ELR (cell line): ENCODE measurements around the gene BLM.
"Not testable (repeated sequence)": the region's sequence is repeated elsewhere in the genome, so short reads cannot be mapped to it uniquely, and the experiment has no call there.

Source experiments
- DNase-seq: peaks from one replicate; pipeline ENCODE4 v3.0.0-alpha.2; 2015; ENCODE audit warnings: low read depth

The BLM gene

DNA sequence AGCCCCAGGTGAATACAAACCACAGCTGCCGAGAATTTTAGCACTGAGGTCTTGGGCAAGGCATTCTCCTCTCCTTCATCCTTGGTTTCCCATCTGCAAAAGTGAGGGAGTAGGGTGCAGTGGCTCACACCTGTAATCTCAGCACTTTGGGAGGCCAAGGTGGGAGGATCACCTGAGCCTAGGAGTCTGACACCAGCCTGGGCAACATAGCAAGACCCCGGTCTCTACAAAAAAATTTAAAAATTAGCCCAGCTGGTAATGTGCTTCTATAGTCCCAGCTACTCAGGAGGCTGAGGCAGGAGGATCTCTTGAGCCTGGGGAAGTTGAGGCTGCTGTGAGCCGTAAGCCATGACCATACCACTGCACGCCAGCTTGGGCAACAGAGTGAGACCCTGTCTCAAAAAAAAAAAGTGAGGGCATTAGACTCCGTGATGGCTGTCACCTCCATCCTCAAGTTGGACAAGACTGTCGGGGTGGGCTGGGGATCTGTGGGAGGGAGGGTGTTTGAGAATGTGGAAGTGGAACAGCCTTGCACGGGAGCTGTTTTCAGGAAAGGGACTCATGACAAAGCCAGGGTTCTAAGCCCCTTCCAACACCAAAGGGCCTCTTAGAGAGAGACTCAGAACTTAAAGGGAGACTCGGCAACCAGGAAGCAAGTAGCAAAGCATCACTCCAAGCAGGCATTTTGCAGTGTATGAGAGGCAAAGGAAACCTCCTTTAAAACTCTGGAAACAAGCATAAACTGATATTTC, 105.2 kb downstream of the BLM start:
- DNase-seq: no peak

DNA sequence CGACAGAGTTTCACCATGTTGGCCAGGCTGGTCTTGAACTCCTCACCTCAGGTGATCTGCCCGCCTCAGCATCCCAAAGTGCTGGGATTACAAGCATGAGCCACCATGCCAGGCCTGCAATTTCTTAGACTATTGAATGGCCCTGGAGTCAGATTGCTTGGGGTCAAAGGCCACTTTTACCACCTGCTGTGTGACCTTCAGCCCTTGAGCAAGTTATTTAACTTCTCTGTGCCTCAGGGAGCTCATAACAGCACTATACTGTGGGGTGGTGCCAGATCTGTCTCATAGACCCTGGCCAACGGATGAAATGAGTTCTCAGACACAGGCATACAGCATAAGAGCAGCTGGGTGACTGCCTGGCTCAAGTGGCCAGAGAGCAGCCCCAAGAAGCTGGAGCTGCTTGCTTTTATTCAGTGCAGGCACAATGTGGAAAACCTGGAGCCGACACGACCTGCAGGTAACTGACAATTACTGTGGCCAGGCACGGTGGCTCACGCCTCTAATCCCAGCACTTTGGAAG, 106.4 kb downstream of the BLM start:
- no peak for DNase-seq

DNA sequence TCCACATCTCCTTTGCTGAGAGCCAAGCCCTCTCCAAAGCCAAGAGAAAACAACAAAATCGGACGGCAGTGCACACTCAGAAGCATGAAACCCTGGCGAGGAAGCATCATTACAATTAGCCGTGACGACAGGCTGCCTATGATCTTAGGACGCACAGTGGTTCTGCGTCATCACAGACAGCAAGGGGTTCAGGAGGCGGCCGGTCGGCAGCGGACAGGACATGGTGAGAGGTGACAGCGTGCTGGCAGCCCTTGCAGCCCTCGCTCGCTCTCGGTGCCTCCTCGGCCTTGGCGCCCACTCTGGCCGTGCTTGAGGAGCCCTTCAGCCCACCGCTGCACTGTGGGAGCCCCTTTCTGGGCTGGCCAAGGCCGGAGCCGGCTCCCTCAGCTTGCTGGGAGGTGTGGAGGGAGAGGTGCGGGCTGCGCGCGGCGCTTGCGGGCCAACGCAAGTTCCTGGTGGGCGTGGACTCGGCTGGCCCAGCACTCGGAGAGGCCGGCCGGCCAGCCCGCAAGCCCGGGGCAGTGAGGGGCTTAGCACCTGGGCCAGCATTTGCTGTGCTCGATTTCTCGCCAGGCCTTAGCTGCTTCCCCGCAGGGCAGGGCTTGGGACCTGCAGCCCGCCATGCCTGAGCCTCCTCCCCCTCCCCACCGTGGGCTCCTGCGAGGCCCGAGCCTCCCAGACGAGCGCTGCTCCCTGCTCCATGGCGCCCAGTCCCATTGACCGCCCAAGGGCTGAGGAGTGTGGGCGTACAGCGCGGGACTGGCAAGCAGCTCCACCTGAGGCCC, 108.2 kb downstream of the BLM start:
- not testable (repeated sequence) for DNase-seq

DNA sequence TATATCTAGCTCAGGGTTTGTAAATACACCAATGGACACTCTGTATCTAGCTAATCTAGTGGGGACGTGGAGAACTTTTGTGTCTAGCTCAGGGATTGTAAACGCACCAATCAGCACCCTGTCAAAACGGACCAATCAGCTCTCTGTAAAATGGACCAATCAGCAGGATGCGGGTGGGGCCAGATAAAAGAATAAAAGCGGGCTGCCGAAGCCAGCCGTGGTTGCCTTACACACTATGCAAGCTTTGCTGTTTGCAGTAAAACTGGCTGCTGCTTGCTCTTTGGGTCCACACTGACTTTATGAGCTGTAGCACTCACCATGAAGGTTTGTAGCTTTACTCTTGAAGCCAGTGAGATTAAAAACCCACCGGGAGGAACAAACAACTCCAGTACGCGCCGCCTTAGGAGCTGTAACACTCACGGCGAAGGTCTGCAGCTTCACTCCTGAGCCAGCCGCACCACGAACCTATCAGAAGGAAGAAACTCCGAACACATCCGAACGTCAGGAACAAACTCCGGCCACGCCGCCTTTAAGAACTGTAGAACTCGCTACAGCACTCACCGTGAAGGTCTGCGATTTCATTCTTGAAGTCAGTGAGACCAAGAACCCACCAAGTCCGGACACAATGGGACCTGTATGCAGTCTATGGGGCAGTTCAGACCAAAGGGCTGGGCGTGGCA, 109.2 kb downstream of the BLM start:
- DNase-seq: not testable (repeated sequence)

DNA sequence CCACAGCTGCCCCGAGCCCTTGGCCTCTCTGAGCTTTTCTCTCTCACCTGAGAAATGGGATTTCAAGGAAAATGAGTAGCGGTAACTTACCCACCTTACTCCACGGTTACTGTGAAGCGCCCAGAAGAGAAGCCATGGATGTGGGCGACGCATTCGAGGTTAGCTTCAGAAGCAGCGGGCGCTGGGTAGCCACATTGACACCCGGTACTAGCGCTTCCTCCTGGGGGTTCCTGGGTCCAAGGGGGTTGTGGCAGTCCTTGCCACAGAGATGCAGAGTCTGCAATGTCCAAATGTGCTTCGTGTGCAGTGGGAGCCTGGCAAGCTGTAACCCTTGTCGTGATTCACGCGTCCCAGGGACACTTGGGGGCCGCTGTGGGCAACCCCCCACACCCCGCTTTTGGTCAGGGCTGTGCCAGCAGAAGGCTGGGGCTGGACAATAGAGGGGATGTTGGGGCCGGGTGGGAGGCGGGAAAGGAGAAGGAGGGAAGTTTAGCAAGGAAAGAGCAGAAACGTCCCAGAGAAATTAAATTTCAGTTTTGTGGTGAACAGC, 109.8 kb downstream of the BLM start:
- DNase-seq: no peak

DNA sequence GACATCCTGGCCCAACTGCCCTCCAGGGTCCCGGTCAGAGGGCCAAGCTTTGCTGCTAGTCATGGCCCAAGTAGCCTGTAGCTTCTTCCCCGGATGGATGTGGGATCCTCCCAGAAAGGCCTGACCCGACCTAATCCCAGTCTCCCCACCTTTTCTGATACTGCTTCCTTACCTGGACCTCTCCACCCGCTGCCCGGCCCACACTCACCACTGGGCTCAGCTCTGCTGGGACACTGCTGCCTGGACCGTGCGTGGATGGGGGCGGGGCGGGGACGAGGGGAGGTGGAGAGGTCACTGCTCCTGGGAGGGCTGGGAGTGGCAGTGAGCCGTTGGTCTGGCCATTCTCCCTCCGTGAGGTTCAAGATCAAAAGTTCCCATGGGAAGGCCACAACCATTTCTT, 111.0 kb downstream of the BLM start:
- no peak for DNase-seq

DNA sequence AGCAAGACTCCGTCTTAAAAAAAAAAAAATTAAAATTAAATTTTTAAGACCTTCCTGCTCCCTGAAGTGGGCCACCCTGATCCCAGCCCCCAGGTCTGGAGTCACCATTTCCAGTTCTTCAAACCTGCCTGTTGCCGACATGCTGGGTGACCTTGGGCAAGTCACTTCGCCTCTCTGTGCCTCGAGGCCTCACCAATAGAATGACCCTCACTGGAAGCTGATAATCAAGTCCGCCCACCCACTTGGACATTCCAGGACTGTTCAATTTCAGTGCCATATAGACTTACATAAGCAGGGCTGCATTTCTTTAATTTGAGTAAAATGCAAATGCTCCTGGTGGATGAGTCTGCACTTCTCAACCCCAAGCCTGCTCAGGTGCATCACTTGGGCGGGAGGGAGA, 112.0 kb downstream of the BLM start:
- no peak for DNase-seq

DNA sequence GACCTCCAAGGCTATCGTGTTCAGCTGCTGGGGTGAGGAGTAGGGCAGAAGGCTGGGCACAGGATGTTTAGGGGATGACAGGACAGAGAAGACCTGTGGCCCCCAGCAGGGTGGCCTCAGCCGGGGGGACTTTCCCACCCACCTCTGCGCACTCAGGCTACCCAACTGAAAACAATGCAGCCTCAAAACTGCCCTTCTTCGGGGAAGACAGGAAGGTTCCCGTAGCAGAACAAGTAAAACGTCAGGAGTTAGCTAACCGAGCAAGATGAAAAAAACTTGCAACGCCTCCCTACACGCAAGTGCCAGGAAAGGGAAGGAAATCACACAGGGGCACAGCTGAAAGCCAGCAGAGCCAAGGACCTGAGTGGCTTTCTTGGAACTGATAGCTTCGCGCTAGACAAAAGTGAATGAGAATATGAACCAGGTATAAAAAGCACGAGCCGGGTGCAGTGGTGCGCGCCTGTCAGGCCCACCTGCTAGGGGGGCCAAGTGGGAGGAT, 112.8 kb downstream of the BLM start:
- no peak for DNase-seq

DNA sequence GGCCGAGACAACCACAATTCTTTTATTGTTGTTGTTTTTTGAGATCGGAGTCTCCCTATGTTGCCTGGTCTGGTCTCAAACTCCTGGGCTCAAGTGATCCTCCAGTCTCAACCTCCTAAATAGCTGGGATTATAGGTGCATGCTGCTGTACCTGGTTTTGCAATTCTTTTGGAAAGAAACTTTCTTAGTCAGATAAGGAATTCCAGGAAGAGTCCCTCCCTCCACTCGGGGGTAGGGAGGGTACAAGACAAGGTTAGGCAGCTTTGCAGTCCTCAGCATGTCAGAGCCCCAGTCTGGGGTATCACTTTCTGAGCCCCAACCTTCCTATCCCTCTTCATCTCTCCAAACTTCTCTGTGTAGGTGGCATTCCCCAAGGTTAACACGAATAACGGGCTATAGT, 117.5 kb downstream of the BLM start:
- DNase-seq: no peak

DNA sequence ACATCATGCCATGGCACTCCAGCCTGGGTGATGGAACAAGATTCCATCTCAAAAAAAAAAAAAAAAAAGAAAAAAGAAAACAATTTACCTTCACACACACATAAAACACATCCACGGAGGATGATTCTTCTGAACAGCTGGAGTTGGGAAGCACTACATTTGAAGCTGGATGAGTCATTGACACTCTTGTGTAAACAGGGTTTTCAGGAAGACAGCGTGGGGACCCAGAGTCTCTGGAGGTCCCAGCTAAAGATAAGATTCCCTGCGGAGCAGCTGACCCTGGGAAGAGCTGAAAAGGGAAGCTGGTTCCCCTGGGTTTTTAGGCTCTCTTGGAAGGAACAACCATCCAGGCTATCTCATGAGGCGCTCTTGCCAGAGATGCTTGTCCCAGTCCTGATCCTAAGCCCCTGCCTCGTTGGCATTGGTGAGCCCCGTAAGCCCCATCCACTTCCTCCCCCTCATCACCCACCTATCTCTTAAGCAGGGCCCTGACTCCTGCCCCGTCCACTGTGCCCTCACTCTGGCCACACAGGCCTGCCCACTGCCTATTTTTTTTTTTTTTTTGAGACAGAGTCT, 119.2 kb downstream of the BLM start:
- peak; percentile 73 for DNase-seq

DNA sequence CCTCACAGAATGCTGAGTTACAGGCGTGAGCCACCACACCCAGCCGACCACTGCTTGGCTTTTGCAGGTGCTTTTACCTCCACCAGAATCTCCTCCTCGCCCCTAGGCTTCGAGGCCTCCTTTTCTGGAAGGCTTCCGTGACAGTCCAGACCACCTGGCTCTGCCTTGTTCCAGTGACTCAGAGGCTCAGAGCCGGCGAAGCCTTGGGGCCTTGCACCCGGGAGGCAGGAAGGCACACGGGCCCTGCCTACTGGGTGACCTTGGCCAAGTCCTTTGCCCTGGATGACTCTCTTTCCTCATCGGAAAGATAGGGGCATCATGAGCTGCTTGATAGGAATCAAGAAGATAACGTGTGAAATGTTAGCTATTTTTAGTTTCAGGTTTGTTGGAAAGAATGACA, 119.9 kb downstream of the BLM start:
- no peak for DNase-seq

DNA sequence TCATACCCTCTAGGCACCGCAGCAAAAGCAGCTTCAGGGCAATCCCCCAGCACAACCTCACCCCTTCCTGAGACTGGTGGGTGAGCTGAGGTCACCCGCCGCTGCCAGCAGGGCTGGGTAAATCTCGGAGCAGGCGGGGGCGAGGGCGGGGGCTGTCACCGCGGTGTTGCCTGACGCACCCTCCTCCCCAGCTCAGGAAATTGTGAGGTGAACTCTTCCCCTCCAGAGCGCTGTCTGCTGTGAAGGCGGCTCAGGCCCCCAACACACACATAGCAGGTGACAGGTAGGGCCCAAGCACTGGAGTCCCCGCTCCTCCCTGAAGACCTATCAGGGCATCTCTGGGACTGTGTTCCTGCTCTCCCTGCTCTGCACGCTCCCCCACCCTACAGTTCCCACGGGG, 121.0 kb downstream of the BLM start:
- DNase-seq: no peak

DNA sequence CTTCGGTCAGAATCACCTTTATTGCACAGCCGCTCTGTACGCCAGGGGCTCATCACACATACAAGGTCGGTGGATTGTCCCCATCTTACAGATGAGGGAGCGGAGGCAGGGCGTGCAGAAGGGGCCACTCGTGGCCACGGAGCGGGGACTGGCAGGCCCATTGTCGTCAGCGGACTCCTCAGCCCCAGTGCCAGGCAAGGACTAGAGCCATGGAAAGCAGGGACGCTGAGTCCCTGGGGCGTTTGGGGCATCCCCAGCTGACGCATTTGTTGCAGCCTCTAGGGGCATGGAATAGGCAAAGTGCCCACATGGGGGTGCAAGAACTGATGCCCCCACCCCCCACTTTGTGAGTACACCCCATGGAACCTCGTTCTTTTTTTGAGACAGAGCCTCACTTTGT, 121.4 kb downstream of the BLM start:
- DNase-seq: no peak

DNA sequence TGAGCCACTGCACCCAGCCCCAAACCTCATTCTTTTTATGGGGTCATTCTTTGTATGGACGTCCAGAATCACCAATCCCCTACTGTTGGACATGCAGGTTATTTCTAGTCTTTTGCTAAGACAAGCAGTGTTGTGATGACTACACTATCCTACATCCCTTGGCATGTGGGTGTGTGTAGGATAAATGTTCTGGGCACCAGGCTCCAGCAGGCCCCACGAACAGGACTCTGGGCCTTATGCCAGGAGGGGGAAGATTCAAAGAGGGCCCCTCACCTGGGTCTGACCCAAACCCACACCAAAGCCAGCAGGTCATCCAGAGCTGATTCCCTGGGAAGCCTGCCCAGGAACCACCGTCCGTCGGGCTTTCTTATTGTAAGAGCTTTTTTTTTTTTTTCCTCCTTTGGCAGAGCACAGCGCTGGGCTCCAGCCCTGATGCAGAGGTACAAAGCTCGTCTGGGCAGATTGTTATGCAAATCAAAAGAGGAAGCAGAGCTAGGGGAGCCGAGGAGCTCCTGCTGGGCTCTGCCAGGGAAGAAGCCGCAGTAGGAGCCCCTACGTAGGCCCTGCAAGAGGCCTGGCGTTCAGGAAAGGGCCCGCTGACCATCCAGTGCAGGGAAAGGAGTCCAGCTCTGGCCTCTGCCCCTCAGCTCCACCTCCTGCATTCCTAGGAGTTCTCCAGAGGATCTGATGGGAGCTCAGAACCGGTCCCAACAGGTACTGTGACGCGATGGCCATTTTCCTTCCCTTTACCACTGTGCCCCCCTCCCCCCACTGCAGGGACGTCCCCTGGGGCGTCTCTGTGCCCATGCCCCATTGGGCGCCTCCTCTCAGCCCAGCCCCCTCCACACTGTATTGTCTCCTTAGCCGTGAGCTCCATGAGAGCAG, 122.3 kb downstream of the BLM start:
- DNase-seq: no peak

DNA sequence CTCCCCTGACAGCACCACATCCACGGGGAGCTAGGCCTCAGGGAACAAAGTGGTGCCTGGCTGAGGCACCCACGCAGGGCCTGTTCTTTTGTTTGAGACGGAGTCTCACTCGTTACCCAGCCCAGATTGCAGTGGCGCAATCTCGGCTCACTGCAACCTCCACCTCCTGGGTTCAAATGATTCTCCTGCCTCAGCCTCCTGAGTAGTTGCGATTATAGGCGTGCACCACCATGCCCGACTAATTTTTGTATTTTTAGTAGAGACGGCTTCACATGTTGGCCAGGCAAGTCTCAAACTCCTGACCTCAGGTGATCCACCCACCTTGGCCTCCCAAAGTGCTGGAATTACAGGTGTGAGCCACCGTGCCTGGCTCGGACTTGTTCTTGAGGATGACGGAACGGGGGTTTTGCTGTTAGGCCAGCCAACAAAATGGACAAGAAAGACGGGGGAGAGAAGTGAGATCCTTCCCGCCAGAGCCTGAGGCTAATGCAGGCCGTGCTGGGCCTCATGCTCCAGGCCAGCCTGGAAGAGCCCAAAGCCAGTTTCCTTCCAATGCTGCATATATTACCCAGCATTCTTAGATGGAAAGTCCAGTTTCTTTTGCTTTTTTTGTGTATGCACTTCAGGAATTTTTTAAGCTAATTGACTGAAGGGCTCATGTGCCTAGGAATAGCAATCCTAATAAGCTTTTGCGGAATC, 123.2 kb downstream of the BLM start:
- DNase-seq: no peak

DNA sequence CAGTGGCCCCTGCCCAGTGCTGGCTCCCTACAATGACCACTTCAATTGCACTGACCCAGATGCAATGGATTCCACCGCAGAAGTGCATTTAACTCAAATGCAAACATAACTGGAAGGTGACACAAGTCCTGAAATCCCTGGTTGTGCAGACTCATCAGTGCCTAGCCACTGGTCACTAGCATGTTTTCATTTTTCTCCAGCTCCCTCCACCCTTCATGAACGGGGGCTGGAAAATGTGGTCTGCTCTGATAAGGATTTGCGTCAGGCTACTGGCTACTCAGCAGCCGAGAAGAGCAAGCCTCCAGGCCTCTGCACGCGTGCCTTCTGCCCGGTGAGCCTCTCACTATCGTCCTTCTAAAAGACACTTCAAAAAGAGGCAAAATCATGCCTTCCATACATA, 123.8 kb downstream of the BLM start:
- DNase-seq: no peak

DNA sequence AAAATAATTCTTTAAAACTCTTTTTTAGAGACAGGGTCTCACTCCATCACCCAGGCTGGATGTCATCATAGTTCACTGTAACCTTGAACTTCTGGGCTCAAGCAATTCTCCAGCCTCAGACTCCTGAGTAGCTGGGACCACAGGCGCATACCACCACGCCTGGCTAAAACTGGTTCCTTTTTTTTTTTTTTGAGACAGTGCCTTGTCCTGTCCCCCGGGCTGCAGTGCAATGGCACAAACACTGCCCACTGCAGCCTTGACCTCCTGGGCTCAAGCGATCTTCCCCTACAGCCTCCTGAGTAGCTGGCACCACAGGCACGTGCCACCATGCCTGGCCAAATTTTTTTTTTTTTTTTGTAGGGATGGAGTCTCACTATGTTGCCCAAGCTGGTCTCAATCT, 127.5 kb downstream of the BLM start:
- DNase-seq: no peak

DNA sequence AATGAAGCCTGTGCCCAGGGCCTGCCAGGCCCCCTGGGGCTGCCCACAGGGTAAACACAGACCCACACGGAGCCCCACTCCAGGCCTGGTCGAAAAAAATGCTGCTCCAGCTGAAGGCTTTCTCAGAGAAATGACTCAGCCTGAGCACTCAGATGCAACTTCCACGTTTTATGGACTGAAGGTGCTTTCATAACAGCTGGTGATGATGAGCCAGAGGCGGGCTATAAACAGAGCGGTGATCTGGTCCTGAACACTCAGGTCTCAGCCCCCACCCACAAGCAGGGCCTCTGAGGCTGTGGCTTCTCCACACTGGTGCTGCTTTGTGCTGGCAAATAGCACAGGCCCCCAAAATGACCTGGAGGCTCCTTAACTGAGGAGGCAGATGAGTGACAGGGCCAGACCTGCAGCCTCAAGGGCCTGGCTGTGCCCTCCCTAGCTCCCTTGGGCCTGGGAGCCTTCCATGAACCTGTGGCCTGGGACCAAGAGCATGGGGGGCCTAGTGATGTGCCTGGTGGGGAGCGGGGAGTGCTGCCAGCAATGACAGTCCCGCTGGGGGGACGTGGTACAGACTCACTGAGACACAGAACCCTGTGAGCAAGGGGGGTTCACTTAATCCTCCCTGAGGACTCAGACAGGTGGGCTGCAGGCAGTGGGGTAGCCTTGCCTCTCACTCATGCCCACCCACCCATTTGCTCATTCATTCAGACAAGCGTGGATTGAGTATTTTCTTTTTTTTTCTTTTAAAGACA, 128.2 kb downstream of the BLM start:
- peak; percentile 94 for DNase-seq

DNA sequence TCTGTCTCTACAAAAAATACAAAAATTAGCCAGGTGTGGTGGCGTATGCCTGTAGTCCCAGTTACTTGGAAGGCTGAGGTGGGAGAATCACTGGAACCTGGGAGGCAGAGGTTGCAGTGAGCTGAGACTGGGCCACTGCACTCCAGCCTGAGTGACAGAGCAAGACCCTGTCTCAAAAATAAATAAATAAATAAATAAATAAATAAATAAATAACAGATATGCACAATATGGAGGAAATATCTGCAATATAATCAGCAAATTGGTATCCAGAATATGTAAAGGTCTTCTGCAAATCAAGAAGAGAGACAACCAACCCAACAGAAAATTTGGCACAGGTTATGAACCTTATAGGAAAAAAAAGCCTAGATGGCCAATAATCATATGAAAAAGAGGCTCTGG, 132.3 kb downstream of the BLM start:
- not testable (repeated sequence) for DNase-seq

DNA sequence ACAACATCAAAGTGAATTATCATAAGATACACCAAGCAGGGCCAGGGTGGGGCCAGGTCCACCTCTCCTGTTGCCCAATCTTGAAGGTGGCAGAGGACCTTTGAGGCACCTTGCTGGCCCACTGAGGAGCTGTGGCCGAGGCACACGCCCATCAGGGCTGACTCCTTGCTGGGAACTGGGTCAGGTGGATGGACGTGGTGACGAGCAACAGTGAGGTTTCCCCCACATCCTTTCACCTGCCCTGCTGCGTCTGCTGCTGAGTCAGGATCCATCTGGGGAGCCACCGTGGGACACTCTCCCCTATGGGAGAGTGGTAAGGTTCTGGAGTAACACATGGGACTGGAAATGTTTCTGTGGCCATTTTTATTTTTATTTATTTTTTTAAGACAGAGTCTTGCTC, 134.0 kb downstream of the BLM start:
- no peak for DNase-seq
